Cardiac fibroblast (primary cell): ENCODE data around the gene SH3PXD2B.

Source experiments
- DNase-seq, 2 donors: peaks; one replicate each; pipeline versions ENCODE4 v3.0.0 to v3.0.0-alpha.2; 2010; ENCODE audit warnings: low read depth in 2 of 2
- H3K4me3 ChIP-seq, 2 donors: replicated peaks in 1 of 2; 1 replicate in 1 of 2; 2 replicates in 1 of 2; pipeline ENCODE4 v1.5.1; 2011; ENCODE audit warnings: low read depth in 2 of 2, low read length in 2 of 2, mild to moderate bottlenecking in 2 of 2, moderate library complexity in 1 of 2
- TF ChIP-seq, protein P1 (sequence below): IDR thresholded peaks from one replicate; pipeline ENCODE4 v1.5.1; 2011; ENCODE audit warnings: low read depth, mild to moderate bottlenecking, low read length, inconsistent platforms

SH3PXD2B gene

DNA sequence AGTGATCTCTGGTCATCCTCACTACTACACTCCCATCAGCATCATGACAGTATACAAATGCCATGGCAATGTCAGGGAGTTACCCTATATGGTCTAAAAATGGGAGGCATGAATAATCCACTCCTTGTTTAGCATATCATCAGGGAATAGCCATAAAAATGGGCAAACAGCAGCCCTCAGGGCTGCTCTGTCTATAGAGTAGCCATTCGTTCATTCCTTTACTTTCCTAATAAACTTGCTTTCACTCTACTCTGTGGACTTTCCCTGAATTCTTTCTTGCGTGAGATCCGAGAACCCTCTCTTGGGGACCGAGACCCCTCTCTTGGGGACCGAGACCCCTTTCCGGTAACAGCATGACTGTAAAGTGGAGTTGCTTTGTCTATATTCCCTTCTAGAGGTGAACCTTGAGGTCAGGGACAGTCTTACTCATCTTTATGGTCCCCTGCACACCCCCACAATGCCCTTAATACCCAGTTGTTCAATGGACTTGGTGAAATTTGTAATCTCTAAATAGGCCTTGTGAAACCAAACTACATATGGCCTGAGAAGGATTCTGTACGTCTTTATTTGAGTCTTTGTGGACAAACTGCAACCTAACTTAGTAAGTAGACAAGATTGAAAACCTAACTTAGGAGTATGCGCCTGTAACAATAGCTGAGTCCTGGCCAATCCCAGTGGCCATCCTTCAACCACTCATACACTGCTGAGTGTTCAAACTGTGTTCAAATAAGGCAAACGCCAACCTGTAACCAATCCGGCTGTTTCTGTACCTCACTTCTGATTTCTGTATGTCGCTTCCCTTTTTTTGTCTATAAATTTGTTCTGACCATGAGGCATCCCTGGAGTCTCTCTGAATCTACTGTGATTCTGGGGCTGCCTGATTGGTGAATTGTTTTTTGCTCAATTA, 138.5 kb downstream of the SH3PXD2B start:
- no peak for DNase-seq
- TF ChIP-seq, protein P1, sequence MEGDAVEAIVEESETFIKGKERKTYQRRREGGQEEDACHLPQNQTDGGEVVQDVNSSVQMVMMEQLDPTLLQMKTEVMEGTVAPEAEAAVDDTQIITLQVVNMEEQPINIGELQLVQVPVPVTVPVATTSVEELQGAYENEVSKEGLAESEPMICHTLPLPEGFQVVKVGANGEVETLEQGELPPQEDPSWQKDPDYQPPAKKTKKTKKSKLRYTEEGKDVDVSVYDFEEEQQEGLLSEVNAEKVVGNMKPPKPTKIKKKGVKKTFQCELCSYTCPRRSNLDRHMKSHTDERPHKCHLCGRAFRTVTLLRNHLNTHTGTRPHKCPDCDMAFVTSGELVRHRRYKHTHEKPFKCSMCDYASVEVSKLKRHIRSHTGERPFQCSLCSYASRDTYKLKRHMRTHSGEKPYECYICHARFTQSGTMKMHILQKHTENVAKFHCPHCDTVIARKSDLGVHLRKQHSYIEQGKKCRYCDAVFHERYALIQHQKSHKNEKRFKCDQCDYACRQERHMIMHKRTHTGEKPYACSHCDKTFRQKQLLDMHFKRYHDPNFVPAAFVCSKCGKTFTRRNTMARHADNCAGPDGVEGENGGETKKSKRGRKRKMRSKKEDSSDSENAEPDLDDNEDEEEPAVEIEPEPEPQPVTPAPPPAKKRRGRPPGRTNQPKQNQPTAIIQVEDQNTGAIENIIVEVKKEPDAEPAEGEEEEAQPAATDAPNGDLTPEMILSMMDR: no peak
- no peak overlapping the region for H3K4me3 ChIP-seq

DNA sequence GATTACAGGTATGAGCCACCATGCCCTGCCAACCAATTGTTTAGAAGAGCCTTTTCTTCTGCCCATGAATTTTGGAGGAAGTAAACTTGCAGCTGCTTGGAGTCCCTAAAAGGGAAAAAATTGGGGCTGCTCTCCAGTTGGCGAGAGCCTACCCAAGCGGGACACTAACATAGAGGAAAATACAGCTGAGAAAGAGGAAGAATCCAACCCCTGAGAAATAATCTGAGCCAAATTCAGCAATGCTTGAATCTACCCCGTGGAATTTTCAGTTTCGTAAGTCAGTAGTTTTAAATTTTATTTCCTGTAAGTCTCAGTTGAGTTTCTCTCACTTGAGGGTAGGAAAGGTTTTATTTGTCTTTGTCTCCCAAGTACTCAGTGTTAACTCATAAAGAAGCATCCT, 140.4 kb downstream of the SH3PXD2B start:
- no peak overlapping the region for H3K4me3 ChIP-seq
- TF ChIP-seq, protein P1: no peak
- DNase-seq: no peak

DNA sequence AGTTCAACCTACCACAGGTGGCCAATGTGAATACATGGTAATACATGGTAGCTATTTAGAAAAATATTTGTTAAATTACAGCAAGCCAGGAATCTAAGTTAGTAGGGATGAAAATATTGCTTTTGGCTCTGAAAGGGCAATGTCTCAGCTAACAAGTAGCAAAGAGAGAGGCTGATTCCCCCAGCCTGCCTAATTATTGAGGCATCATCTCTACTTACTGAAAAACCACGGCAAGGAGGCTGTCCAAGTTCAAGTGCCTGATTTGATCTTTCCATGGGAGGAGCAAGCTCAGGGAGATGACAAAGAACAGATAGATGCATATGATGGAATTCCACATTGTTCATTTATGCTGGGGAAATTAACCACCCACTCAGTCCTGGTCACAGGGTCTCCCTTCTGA, 142.0 kb downstream of the SH3PXD2B start:
- H3K4me3 ChIP-seq: no peak overlapping the region
- TF ChIP-seq, protein P1: no peak
- peak in 1 of 2 donors; percentile 30 for DNase-seq

DNA sequence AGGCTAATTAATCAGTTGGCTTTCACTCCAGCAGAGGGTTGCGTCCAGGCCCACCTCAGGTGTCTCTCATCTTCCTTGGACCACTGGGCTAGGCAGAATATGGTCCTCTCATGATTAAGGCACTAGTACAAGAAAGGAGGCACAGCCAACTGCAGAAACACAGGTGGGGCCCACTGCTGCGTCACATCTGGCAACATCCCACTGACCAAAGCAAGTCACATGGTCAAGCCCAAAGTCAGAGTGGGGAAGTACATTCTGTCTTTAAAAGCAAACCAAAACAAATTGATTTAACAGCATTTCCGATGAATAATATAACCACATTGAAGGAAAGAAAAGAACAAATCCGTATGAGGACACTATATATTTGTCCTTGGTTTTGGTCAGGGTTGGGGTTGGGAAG, 142.7 kb downstream of the SH3PXD2B start:
- DNase-seq: peak in 1 of 2 donors; percentile 32
- no peak overlapping the region for H3K4me3 ChIP-seq
- TF ChIP-seq, protein P1: no peak

DNA sequence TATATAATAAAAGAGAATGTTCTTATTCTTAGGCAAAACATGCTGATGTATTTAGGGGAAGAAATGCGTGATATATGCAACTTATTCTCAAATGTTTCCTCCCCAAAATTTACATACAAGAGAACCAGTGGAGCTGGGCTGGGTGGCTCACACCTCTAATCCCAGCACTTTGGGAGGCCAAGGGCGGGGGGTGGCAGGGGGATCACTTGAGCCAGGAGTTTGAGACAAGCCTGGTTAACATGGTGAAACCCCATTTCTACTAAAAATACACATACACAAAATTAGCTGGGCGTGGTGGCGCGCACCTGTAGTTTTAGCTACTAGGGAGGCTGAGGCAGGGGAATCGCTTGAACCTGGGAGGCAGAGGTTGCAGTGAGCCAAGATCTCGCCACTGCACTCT, 143.3 kb downstream of the SH3PXD2B start:
- TF ChIP-seq, protein P1: no peak
- no peak overlapping the region for H3K4me3 ChIP-seq

DNA sequence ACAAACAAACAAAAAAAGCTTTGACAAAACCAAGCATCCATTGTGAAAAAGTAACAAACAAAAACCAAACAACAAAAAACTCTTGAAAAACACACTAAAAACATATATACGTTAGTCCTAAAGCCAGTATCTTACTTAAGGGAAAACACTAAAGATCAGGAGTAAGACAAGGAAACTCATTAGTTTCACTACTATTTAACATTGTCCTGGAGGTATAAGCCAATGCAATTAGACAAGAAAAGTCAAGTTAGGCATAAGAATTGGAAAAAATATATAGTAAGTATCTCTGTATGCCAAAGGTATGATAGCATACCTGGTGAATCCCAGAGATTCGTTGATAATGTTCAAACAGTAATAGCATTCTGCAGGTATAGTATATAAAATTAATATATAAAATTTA, 148.9 kb downstream of the SH3PXD2B start:
- DNase-seq: no peak
- H3K4me3 ChIP-seq: no peak overlapping the region
- TF ChIP-seq, protein P1: no peak

More for the DNA sequence above, 143.3 kb downstream of the SH3PXD2B start:
- DNase-seq: no peak
